ENCODE data around the gene CPN2.

CPN2 gene

GRCh38 chr3:194312186-194312742 lies 38.9 kb downstream of the CPN2 start:
- peak; percentile 65 for DNase-seq

GRCh38 chr3:194311000-194311399 lies 40.1 kb downstream of the CPN2 start:
- no peak for DNase-seq

- DNase-seq: no peak
These were observed 40.9 kb downstream of the CPN2 start for GRCh38 chr3:194310060-194310835.

- DNase-seq: no peak
These were observed 42.3 kb downstream of the CPN2 start for GRCh38 chr3:194308601-194309449.

GRCh38 chr3:194307849-194308248 lies 43.3 kb downstream of the CPN2 start:
- no peak for DNase-seq

- DNase-seq: no peak
These were observed 44.1 kb downstream of the CPN2 start for GRCh38 chr3:194306771-194307640.

- no peak for DNase-seq
These were observed 44.9 kb downstream of the CPN2 start for GRCh38 chr3:194306109-194306686.

GRCh38 chr3:194305356-194306108 lies 45.6 kb downstream of the CPN2 start:
- no peak for DNase-seq

GRCh38 chr3:194304186-194304917 lies 46.8 kb downstream of the CPN2 start:
- DNase-seq: no peak

- no peak for DNase-seq
These were observed 47.4 kb downstream of the CPN2 start for GRCh38 chr3:194303749-194304148.

GRCh38 chr3:194301730-194302129 lies 49.4 kb downstream of the CPN2 start:
- DNase-seq: no peak

- no peak for DNase-seq
These were observed 50.2 kb downstream of the CPN2 start for GRCh38 chr3:194300936-194301335.

GRCh38 chr3:194300382-194300758 lies 50.8 kb downstream of the CPN2 start:
- DNase-seq: no peak

GRCh38 chr3:194298331-194299227 lies 52.5 kb downstream of the CPN2 start:
- DNase-seq: no peak

- DNase-seq: peak; percentile 77
These were observed 54.5 kb downstream of the CPN2 start for GRCh38 chr3:194296454-194297263.

- DNase-seq: no peak
These were observed 56.3 kb downstream of the CPN2 start for GRCh38 chr3:194294895-194295214.

- DNase-seq: no peak
These were observed 56.8 kb downstream of the CPN2 start for GRCh38 chr3:194294199-194294894.

- no peak for DNase-seq
These were observed 57.5 kb downstream of the CPN2 start for GRCh38 chr3:194293546-194294198.
